Measurements from ENCODE around the gene TENT5C.

Gene TENT5C

DNA sequence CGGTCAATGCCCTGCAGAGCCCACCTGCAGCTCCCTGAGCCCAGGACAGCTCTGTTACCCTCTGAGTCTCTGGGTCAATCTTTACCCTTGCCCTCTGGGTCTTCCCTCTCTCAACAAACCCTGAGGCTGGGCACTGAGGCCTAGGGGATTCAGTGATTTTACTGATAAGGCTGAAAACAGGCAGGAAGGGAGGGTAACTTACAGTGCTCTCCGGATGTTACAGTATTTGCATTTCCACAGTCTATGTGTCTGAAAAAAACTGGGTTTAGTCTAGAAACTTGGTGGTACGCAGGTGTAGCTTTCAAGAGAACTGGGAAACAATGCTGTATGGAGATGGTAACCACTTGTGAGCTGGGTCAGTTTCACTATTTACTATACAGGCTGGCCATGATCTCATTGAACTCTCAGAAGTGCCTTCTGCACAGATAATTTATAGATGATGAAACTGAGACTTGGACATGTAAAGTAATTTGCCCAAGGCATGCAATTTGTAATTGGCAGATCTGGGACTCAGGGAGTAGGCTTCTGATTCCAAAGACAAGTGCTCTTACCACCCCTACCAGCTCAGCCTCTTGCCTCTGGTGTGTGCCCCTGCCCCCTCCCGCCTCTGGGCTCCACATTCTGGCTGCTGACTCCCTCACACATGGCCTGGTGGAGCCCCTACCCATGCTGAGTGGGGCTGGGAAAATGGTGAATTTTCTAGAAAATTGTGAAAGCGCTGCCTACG is 48.8 kb downstream of the TENT5C start:
- peak; percentile 82 for DNase-seq (ENCODE audit: extremely low read depth, insufficient read length)
- Histone ChIP-seq H3K27me3 (replicated peaks; ENCODE audit: control insufficient read depth, insufficient read depth, low read length) (no peaks in the 10 kb centered on the region; the same call in 1 of the 2 replicates), H3K36me3 (ENCODE audit: control insufficient read depth, insufficient read depth, low read length) (no peaks in the 10 kb centered on the region), H3K4me3 (replicated peaks; ENCODE audit: low read depth, low read length) (no peak overlapping the region; the same call in 1 of the 2 replicates)
- TF ChIP-seq, protein P1, sequence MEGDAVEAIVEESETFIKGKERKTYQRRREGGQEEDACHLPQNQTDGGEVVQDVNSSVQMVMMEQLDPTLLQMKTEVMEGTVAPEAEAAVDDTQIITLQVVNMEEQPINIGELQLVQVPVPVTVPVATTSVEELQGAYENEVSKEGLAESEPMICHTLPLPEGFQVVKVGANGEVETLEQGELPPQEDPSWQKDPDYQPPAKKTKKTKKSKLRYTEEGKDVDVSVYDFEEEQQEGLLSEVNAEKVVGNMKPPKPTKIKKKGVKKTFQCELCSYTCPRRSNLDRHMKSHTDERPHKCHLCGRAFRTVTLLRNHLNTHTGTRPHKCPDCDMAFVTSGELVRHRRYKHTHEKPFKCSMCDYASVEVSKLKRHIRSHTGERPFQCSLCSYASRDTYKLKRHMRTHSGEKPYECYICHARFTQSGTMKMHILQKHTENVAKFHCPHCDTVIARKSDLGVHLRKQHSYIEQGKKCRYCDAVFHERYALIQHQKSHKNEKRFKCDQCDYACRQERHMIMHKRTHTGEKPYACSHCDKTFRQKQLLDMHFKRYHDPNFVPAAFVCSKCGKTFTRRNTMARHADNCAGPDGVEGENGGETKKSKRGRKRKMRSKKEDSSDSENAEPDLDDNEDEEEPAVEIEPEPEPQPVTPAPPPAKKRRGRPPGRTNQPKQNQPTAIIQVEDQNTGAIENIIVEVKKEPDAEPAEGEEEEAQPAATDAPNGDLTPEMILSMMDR (IDR thresholded peaks at IDR 0.05; ENCODE audit: insufficient read depth, low read length, poor library complexity, severe bottlenecking) = no peak

DNA sequence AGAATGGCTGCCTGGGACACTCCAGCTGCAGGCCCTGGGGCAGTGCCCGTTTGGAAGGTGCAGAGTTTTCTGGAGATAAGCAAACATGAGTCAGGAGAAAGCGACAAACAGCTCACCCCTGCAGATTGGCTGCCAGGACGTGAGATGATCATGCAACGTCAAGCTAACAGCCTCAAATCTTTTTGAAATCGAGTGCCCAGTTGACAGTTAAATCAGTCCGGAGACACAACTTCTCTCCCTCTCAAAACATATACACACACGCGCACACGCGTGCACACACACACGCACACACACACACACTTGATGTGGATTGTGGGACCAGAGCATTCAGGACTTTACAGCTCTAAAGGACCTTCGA is 49.4 kb downstream of the TENT5C start:
- TF ChIP-seq, protein P1 (IDR thresholded peaks at IDR 0.05; ENCODE audit: insufficient read depth, low read length, poor library complexity, severe bottlenecking) = no peak
- H3K27me3 ChIP-seq (replicated peaks; ENCODE audit: control insufficient read depth, insufficient read depth, low read length) = no peaks in the 10 kb centered on the region
- H3K36me3 ChIP-seq (ENCODE audit: control insufficient read depth, insufficient read depth, low read length) = no peaks in the 10 kb centered on the region
- DNase-seq (ENCODE audit: extremely low read depth, insufficient read length) = no peak
- no peak overlapping the region; the same call in 1 of the 2 replicates for H3K4me3 ChIP-seq (replicated peaks; ENCODE audit: low read depth, low read length)

DNA sequence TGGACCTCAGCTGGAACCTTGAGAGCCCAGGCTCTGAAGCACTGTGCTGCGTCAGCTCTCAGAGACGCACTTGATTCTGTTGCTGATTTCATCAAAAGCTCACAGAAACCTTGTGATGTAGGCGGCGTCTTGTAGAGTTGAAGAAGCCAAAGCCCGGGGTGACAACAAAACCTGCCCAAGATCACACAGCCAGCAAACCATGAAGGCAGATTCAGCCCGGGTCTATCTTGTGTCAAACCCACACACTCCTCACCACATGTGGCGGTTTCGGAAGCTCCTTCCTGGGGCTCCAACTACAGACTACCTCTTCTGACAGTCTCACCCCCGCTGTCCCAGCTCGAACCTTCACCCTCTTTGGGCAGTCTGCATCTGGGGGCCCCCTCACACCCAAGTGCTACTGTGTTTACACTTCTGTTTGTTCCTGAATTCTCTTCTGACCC is 50.4 kb downstream of the TENT5C start:
- peak; percentile 82 for DNase-seq (ENCODE audit: extremely low read depth, insufficient read length)
- TF ChIP-seq, protein P1 (IDR thresholded peaks at IDR 0.05; ENCODE audit: insufficient read depth, low read length, poor library complexity, severe bottlenecking) = no peak
- no peaks in the 10 kb centered on the region for H3K27me3 ChIP-seq (replicated peaks; ENCODE audit: control insufficient read depth, insufficient read depth, low read length)
- H3K4me3 ChIP-seq (replicated peaks; ENCODE audit: low read depth, low read length) = no peak overlapping the region
- H3K36me3 ChIP-seq (ENCODE audit: control insufficient read depth, insufficient read depth, low read length) = no peaks in the 10 kb centered on the region

DNA sequence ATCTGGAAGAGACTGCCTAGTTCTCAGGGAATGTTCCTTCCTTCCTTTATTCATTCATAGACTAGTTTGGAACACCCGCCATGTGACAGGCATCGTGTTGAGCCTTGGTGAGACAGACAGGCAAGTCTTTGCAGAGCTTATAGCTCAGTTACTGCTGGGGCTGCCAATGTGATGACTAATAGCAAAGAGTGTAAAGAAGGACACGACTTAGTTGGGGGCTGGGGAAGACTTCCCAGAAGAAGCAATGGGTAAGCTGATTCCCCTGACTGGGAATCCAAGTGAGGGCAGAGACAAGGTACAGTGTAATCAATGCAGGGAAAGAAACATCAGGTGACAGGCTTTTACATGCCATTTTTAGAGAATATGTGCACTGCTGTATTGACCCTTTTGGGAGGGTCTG is 51.2 kb downstream of the TENT5C start:
- Histone ChIP-seq H3K4me3 (replicated peaks; ENCODE audit: low read depth, low read length) (no peak overlapping the region), H3K36me3 (ENCODE audit: control insufficient read depth, insufficient read depth, low read length) (no peaks in the 10 kb centered on the region), H3K27me3 (replicated peaks; ENCODE audit: control insufficient read depth, insufficient read depth, low read length) (no peaks in the 10 kb centered on the region)
- TF ChIP-seq, protein P1 (IDR thresholded peaks at IDR 0.05; ENCODE audit: insufficient read depth, low read length, poor library complexity, severe bottlenecking) = no peak
- DNase-seq (ENCODE audit: extremely low read depth, insufficient read length) = no peak

DNA sequence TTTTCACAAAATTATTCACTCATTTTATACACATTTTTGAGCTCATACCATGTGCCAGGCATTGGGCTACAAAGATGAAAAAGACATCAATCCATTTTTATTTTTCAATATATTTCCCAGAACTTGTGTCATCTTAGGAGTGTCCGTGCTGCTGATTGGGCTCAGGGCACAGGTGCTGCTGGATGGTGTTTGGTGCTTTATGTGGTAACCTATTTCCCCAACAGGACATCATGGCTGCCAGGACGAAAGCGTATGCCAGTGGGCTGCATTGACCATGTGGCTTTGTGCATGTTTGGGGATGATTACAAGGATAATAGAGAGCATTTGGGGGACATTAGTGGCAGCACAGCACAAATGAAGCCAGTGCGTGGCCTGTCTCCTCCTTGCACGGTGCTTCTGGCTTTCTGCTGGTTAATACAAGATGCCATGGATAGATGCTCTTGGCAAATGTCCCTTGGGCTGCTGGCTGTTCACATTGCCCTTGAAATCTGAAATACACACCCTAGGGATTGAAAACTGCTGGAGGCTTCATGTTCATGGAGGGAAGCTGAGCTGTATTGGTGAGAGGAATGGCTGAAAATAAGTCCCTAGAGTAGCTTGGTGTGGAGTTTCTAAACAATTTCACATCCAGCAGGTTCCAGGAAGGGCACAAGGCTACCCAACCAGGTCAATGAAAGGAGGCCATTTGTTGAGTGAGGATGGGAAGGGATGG is 52.3 kb downstream of the TENT5C start:
- Histone ChIP-seq H3K36me3 (ENCODE audit: control insufficient read depth, insufficient read depth, low read length) (no peaks in the 10 kb centered on the region), H3K4me3 (replicated peaks; ENCODE audit: low read depth, low read length) (no peak overlapping the region), H3K27me3 (replicated peaks; ENCODE audit: control insufficient read depth, insufficient read depth, low read length) (no peaks in the 10 kb centered on the region)
- no peak for DNase-seq (ENCODE audit: extremely low read depth, insufficient read length)
- TF ChIP-seq, protein P1 (IDR thresholded peaks at IDR 0.05; ENCODE audit: insufficient read depth, low read length, poor library complexity, severe bottlenecking) = no peak
